T-helper 1 cell treated with Interleukin-12 subunit alpha and Interleukin-12 subunit beta and Interleukin-4 antibody, amounts not matched to agents 30 μg/mL and 1 μg/mL, for 36 hours (primary cell): ENCODE data around the gene ARHGEF19.

Experiments used
- H3K27ac Mint-ChIP-seq: one replicate; pipeline ENCODE4 v1.8.0; 2021; ENCODE audit warnings: mild to moderate bottlenecking, mixed read lengths
- H3K27me3 Mint-ChIP-seq: one replicate; pipeline ENCODE4 v1.8.0; 2021; ENCODE audit warnings: low read depth, mixed read lengths
- H3K36me3 Mint-ChIP-seq: one replicate; pipeline ENCODE4 v1.8.0; 2021; ENCODE audit warnings: low read depth, mixed read lengths
- H3K4me1 Mint-ChIP-seq: one replicate; pipeline ENCODE4 v1.8.0; 2021; ENCODE audit warnings: low read depth, mixed read lengths
- H3K4me3 Mint-ChIP-seq: one replicate; pipeline ENCODE4 v1.8.0; 2021; ENCODE audit warnings: mild to moderate bottlenecking, moderate library complexity, mixed read lengths
- H3K9me3 Mint-ChIP-seq: one replicate; pipeline ENCODE4 v1.8.0; 2021; ENCODE audit warnings: mixed read lengths

The ARHGEF19 gene

DNA sequence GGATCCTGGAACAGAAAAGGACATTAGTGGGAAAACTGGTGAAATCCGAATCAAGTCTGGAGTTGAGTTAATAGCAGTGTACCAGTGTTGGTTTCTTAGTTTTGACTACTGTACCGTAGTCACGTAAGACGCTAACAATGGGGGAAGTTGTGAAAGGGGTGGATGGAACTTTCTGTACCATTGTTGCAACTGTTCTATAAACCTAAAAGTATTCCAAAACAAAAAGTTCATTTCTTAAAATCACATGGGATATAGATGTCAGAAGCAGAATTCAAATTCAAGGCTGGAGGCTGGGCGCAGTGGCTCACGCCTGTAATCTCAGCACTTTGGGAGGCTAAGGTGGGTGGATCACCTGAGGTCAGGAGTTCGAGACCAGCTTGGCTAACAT, 16.9 kb downstream of the ARHGEF19 start:
- H3K4me3 Mint-ChIP-seq = no peak overlapping the region
- H3K9me3 Mint-ChIP-seq = no peaks in the 10 kb centered on the region
- H3K4me1 Mint-ChIP-seq = peaks cover 18% of the 10 kb centered on the region
- peaks cover 5% of the 10 kb centered on the region for H3K36me3 Mint-ChIP-seq
- H3K27me3 Mint-ChIP-seq = peaks cover 5% of the 10 kb centered on the region
- H3K27ac Mint-ChIP-seq = no peak overlapping the region

GRCh38 chr1:16191916-16192546, 20.4 kb downstream of the ARHGEF19 start:
- Mint-ChIP-seq H3K4me3 (no peak overlapping the region), H3K27me3 (peaks cover 14% of the 10 kb centered on the region), H3K9me3 (no peaks in the 10 kb centered on the region), H3K36me3 (no peaks in the 10 kb centered on the region), H3K4me1 (peaks cover 6% of the 10 kb centered on the region), H3K27ac (no peak overlapping the region)

- no peak overlapping the region for H3K4me3 Mint-ChIP-seq
- H3K27me3 Mint-ChIP-seq = peaks cover 14% of the 10 kb centered on the region
- H3K27ac Mint-ChIP-seq = no peak overlapping the region
- no peaks in the 10 kb centered on the region for H3K9me3 Mint-ChIP-seq
- peaks cover 6% of the 10 kb centered on the region for H3K4me1 Mint-ChIP-seq
- H3K36me3 Mint-ChIP-seq = no peaks in the 10 kb centered on the region
These were observed 21.1 kb downstream of the ARHGEF19 start for GRCh38 chr1:16191309-16191708.

GRCh38 chr1:16189921-16190621, 22.4 kb downstream of the ARHGEF19 start:
- no peak overlapping the region for H3K27ac Mint-ChIP-seq
- H3K4me1 Mint-ChIP-seq = peaks cover 6% of the 10 kb centered on the region
- H3K36me3 Mint-ChIP-seq = no peaks in the 10 kb centered on the region
- H3K4me3 Mint-ChIP-seq = no peak overlapping the region
- H3K9me3 Mint-ChIP-seq = no peaks in the 10 kb centered on the region
- peaks cover 14% of the 10 kb centered on the region for H3K27me3 Mint-ChIP-seq

DNA sequence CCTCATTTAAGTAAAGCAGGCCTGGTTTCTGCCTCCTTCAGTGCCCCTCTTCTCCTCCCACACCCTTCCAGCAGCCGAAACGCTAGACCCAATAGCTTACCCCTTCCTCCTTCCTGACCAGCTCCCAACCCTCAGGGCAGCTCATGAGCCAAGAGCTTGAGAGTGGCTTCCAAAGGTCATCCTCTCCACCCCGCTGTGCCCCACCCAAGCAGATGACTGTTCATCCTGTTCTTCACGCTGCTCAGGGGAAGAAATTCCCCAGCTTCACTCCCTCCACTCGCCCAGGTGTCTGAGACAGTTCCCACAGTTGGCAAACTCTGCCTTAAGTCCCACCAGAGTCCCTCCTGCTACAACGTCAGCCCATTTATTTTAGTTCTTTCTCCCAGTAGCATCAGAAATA, 23.4 kb downstream of the ARHGEF19 start:
- Mint-ChIP-seq H3K4me1 (peaks cover 6% of the 10 kb centered on the region), H3K9me3 (no peaks in the 10 kb centered on the region), H3K36me3 (no peaks in the 10 kb centered on the region), H3K27me3 (peaks cover 14% of the 10 kb centered on the region), H3K4me3 (no peak overlapping the region), H3K27ac (no peak overlapping the region)

DNA sequence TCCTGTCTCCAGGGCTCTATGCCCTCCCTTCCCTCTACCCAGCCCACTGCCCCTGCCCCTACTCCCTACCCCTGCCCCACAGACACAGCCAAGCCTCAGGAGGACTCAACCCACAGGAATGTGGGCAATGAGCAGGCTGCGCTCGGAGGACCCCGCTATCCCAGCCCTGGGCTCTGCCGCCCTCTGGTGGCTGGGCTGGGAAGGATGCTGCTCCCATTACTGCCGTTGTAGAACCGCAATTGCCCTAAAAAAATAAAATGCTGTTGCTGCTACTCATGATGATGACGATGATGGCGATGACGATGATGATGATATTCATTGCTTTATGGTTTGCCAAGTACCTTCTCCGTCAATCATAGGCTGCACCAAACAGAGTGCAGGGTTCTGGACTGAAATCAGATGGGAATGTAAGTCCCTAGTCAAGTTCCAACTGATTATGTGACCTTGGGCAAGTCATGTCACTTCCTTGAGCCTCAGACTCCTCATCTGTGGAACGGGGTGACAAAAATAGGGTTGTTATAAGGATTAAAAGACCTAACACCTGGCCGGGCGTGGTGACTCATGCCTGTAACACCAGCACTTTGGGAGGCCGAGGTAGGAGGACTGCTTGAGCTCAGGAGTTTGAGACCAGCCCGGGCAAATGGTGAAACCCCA, 24.6 kb downstream of the ARHGEF19 start:
- no peaks in the 10 kb centered on the region for H3K9me3 Mint-ChIP-seq
- peaks cover 14% of the 10 kb centered on the region for H3K27me3 Mint-ChIP-seq
- no peaks in the 10 kb centered on the region for H3K36me3 Mint-ChIP-seq
- no peak overlapping the region for H3K4me3 Mint-ChIP-seq
- H3K27ac Mint-ChIP-seq = no peak overlapping the region
- peaks cover 6% of the 10 kb centered on the region for H3K4me1 Mint-ChIP-seq

DNA sequence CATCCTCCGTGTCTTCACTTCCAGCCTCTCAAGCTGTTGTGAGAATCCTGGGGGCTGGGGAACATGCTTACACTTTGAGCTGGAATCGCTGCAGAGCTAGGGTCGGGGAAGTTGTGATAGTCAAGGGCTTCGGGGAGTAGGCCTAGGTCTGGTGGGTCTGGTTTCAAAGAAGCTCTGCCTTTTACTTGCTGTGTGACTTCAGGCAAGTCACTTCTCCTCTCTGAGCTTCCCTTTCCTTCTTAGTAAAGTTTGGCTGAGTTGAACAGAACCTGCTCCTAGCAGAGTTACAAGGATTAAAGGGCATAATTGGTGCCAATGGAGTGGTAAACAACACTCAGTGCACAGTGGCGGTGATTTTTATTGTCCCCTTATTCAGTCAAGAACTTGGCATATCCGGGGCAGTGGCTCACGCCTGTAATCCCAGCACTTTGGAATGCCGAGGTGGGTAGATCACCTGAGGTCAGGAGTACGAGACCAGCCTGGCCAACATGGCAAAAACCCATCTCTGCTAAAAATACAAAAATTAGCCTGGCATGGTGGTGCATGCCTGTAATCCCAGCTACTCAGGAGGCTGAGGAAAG, 25.7 kb downstream of the ARHGEF19 start:
- no peaks in the 10 kb centered on the region for H3K9me3 Mint-ChIP-seq

DNA sequence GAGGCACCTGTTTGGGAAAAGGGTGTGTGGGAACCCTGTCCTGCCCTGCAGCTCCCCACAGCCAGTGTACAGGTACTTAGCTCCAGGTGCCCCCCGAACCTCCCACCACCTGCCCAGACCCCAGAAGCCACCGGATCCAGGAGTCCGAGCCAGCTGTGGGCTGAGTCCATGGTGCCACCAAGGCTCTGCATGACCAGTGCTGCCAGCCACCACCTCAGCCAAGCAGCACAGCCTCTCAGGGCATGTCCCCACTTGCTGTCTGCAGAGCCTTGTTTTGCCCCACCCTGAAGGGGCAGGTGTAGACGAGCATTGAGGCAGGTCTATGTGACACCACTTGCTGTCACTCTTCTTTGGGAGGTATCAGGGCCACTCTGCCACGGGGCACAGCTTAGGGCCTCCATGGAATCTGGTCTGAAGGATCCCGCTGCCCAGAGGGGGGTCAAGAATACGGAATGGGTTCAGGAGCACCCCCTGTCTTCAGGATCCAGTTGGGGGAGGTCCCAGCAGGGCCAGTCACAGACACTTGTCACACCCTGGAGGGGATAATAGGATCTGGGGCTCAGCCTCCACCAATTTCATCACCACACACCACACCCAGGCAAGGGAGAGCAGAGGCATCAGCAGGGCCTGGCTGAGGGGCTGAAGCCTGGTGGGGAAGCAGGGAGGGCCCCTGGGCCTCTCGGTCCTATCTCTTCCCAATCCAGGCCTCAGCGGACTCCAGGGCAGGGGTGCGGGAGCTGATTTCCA, 27.7 kb downstream of the ARHGEF19 start:
- H3K27ac Mint-ChIP-seq = no peak overlapping the region
- H3K4me3 Mint-ChIP-seq = no peak overlapping the region
- peaks cover 6% of the 10 kb centered on the region for H3K27me3 Mint-ChIP-seq
- H3K36me3 Mint-ChIP-seq = no peaks in the 10 kb centered on the region
- H3K9me3 Mint-ChIP-seq = no peaks in the 10 kb centered on the region
- peaks cover 4% of the 10 kb centered on the region for H3K4me1 Mint-ChIP-seq

More for the DNA sequence above, 25.7 kb downstream of the ARHGEF19 start:
- Mint-ChIP-seq H3K36me3 (no peaks in the 10 kb centered on the region), H3K4me1 (peaks cover 6% of the 10 kb centered on the region), H3K27me3 (peaks cover 14% of the 10 kb centered on the region), H3K4me3 (no peak overlapping the region), H3K27ac (no peak overlapping the region)

DNA sequence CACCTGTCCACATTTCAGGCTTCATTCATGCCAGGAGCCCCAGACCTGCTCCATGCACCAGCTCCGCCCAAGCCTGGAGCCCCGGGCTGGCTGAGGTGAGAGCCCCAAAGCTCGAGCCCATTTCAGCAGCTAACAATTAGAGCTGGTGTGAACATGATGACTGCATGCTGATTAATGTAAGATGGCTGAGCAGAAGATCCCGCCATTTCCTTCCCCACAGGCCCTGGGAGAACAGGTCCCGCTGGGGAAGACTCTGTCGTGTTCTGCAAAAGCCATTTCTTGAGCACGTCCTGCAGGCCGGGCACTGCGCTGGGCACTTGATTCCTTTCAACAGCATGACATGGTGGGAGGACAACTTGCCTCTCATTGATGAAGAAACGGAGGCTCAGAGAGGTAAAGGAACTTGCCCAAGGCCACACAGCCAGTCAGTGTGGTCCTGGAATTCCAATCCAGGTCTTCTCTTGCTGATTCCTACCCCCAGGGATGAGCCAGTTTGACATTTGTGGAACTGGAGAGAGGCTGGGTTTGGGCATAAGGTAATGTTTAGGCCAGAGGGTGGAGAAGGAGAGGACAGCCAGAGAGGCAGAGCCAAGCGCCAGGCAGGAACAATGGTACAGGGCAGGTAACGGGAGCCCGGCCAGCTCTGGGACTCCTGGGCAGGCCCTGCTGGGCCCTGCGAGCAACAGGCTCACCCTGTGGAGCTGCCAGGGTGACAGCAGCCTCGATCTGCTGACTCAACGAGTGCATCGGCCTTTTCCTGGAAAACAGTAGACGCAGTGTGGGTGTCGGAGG, 28.5 kb downstream of the ARHGEF19 start:
- no peak overlapping the region for H3K4me3 Mint-ChIP-seq
- H3K36me3 Mint-ChIP-seq = no peaks in the 10 kb centered on the region
- H3K4me1 Mint-ChIP-seq = peaks cover 4% of the 10 kb centered on the region
- no peak overlapping the region for H3K27ac Mint-ChIP-seq
- peaks cover 3% of the 10 kb centered on the region for H3K27me3 Mint-ChIP-seq
- H3K9me3 Mint-ChIP-seq = no peaks in the 10 kb centered on the region

DNA sequence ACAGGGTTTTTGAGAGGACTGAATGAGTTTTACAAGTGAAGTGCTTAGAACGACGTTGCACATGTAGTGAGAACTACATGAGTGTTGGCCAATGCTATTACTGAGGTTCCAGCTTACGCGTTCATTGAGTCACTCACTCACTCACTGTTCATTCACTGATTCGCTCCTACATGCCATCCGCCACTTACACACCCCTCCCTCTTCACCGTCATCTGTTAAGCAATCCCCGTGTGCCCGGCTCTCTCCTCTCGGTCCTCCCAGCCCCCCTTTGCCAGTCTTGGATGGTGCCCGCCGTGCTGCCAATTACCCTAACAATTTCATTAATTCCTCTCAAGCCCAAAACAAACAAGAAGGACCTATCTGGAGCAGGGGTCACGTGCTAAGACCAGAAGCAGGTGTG, 29.3 kb downstream of the ARHGEF19 start:
- Mint-ChIP-seq H3K27ac (no peak overlapping the region), H3K27me3 (no peaks in the 10 kb centered on the region), H3K4me1 (peaks cover 4% of the 10 kb centered on the region), H3K36me3 (no peaks in the 10 kb centered on the region), H3K9me3 (no peaks in the 10 kb centered on the region), H3K4me3 (no peak overlapping the region)

- H3K9me3 Mint-ChIP-seq = no peaks in the 10 kb centered on the region
- H3K4me1 Mint-ChIP-seq = no peaks in the 10 kb centered on the region
- no peak overlapping the region for H3K4me3 Mint-ChIP-seq
- H3K27ac Mint-ChIP-seq = no peak overlapping the region
- no peaks in the 10 kb centered on the region for H3K27me3 Mint-ChIP-seq
- H3K36me3 Mint-ChIP-seq = no peaks in the 10 kb centered on the region
These were observed 30.3 kb downstream of the ARHGEF19 start for GRCh38 chr1:16181887-16182719.

- no peak overlapping the region for H3K27ac Mint-ChIP-seq
These were observed 32.1 kb downstream of the ARHGEF19 start for GRCh38 chr1:16180291-16180824.

More at GRCh38 chr1:16180291-16180824, 32.1 kb downstream of the ARHGEF19 start:
- no peaks in the 10 kb centered on the region for H3K4me1 Mint-ChIP-seq
- no peaks in the 10 kb centered on the region for H3K27me3 Mint-ChIP-seq
- no peaks in the 10 kb centered on the region for H3K36me3 Mint-ChIP-seq
- no peak overlapping the region for H3K4me3 Mint-ChIP-seq
- H3K9me3 Mint-ChIP-seq = no peaks in the 10 kb centered on the region
